Measurements from ENCODE around the gene PARD3. TPM values are rescaled to one million over a fixed set of nuclear protein-coding genes. Genes with fewer than 3 reads are reported as not detected.

The PARD3 gene
- total and polyA plus RNA-seq, 10 of the 15 experiments (the other 5 are each of a cell fraction or from before 2014, with no cell fraction given): 2.6 to 43.1 (median 13.9) TPM

DNA sequence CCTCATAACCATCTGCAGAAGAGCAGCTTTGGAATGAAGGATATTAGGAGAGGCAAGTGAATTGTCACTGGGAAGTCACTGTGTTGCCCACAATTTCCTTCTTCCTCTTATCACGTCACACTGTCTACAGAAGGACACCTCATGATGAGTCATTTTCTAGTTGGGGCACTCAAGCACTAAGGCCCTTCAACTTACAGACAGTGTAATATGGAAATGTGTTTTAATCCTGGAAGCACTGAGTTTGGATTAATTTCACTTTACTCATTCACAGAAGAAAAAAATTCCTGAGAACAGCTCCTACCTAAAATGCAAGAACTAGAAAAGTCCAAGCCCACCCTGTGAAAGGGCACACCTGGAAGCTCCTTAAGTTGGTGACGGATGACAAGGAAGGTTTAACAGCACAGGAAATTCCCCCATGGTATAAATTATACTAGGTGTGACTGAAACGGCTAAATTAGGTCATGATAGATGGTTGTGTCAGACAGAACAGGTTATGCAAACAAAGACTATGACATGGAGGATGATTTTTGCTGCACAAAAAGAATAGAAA is 56.6 kb downstream of the PARD3 start (continued):
- peak; percentile 43; the same call in 1 of the 2 replicates for TF ChIP-seq RELB (IDR thresholded peaks at IDR 0.05; ENCODE audit: low read depth)
- TF ChIP-seq, protein P1, sequence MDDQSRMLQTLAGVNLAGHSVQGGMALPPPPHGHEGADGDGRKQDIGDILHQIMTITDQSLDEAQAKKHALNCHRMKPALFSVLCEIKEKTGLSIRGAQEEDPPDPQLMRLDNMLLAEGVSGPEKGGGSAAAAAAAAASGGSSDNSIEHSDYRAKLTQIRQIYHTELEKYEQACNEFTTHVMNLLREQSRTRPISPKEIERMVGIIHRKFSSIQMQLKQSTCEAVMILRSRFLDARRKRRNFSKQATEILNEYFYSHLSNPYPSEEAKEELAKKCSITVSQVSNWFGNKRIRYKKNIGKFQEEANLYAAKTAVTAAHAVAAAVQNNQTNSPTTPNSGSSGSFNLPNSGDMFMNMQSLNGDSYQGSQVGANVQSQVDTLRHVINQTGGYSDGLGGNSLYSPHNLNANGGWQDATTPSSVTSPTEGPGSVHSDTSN (IDR thresholded peaks at IDR 0.05; ENCODE audit: insufficient replicate concordance, low read depth, low read length): no peak
- peak; percentile 23; the same call in 1 of the 2 replicates for TF ChIP-seq BMI1 (IDR thresholded peaks at IDR 0.05; ENCODE audit: borderline replicate concordance)
- TF ChIP-seq TCF3 (IDR thresholded peaks at IDR 0.05; ENCODE audit: borderline replicate concordance, insufficient read depth, low read depth, low read length): no peak
- TF ChIP-seq RBBP5 (conservative IDR thresholded peaks at IDR 0.05): no peak
- TF ChIP-seq HCFC1 (IDR thresholded peaks at IDR 0.05; ENCODE audit: low read length): no peak
- no peak for TF ChIP-seq POLR2AphosphoS5 (IDR thresholded peaks at IDR 0.05; ENCODE audit: low read length)
- TF ChIP-seq CREB1 (IDR thresholded peaks at IDR 0.05; ENCODE audit: low read depth): peak; percentile 68; the same call in 1 of the 2 replicates

- FAIRE-seq (no peak), DNase-seq (ENCODE audit: low read depth, low spot score) (no peak), ATAC-seq (no peak)
- H2AFZ ChIP-seq (ENCODE audit: control insufficient read depth, low read depth, low read length): no peak overlapping the region
- in situ Hi-C loops (cut with MboI): no loop called here
- H3K4me1 ChIP-seq (ENCODE audit: control insufficient read depth, insufficient read depth, low read length): no peaks in the 10 kb centered on the region
- no peak overlapping the region for H3K9ac ChIP-seq (ENCODE audit: control insufficient read depth, insufficient read depth, low read length)
- no peaks in the 10 kb centered on the region for H3K36me3 ChIP-seq (ENCODE audit: control insufficient read depth in 2 of 2, insufficient read depth in 2 of 2, low read length in 1 of 2)
- no peak overlapping the region for H3K27ac ChIP-seq (ENCODE audit: control insufficient read depth, insufficient read depth)
- POLR2A ChIA-PET: interaction anchor here (1.0 to 1.8 kb wide), 8 partner anchors 9 to 53 kb away, joined by 3 to 6 read pairs (median 4); no protein-coding TSS in a partner anchor
- no peak overlapping the region for H3K4me2 ChIP-seq (ENCODE audit: control insufficient read depth, insufficient read depth)
- SMC1A ChIA-PET (ENCODE audit: uncharacterized antibody, unreplicated experiment): interaction anchor here (1.0 to 5.2 kb wide), 10 partner anchors 10 to 51 kb away, joined by 4 to 28 read pairs (median 6); no protein-coding TSS in a partner anchor
- no peaks in the 10 kb centered on the region for H3K27me3 ChIP-seq (replicated peaks in 1 of 2; ENCODE audit: control insufficient read depth in 2 of 2, insufficient read depth in 2 of 2, low read length in 1 of 2)
- H3K79me2 ChIP-seq (ENCODE audit: control insufficient read depth, insufficient read depth, low read length): no peaks in the 10 kb centered on the region
- H3K9me3 ChIP-seq (replicated peaks; ENCODE audit: control insufficient read depth, insufficient read depth, low read length): no peaks in the 10 kb centered on the region
- TSS peak; percentile 39 for BruUV-seq (replicated peaks)
- CTCF ChIA-PET: interaction anchor here (0.6 to 2.9 kb wide), 7 partner anchors 8 to 374 kb away, joined by 3 to 12 read pairs (median 4); no protein-coding TSS in a partner anchor
- RAD21 ChIA-PET (ENCODE audit: unreplicated experiment): interaction anchor here (1.0 to 3.0 kb wide), 8 partner anchors 19 to 459 kb away, joined by 3 to 13 read pairs (median 6); no protein-coding TSS in a partner anchor
- H3K4me3 ChIP-seq: no peak overlapping the region
- intact Hi-C loops (cut with micrococcal nuclease; ENCODE audit: unreplicated experiment): no loop called here
- H4K20me1 ChIP-seq (ENCODE audit: control insufficient read depth, insufficient read depth): no peaks in the 10 kb centered on the region
- no peak for TF ChIP-seq IKZF1 (conservative IDR thresholded peaks at IDR 0.05)
- TF ChIP-seq ZBED1 (IDR thresholded peaks at IDR 0.05; ENCODE audit: borderline replicate concordance): no peak
- no peak for TF ChIP-seq KDM1A (IDR thresholded peaks at IDR 0.05; ENCODE audit: borderline replicate concordance)
- no peak for TF ChIP-seq SREBF2 (IDR thresholded peaks at IDR 0.05; ENCODE audit: low read length)
- TF ChIP-seq BCLAF1 (IDR thresholded peaks at IDR 0.05): no peak
Observed at GRCh38 chr10:34757933-34758332, 57.2 kb downstream of the PARD3 start.

All from GM12878 (cell line).